AG04450 (cell line): Measurements from ENCODE around the gene ALB. TPM values are rescaled to one million over a fixed set of nuclear protein-coding genes. Genes with fewer than 3 reads are reported as not detected.

ENCODE experiments used
- CTCF ChIA-PET: fragments of 300-600, 350-600 bp; formaldehyde crosslinking; extraction: SDS; loops from one replicate; lab custom pipeline; 2022; ENCODE audit warnings: antibody characterized with exemption, inconsistent platforms; lab: Charles Lee
- POLR2A ChIA-PET: fragments of 350-600 bp; formaldehyde crosslinking; extraction: SDS; loops from one replicate; lab custom pipeline; 2021; ENCODE audit warnings: antibody characterized with exemption, inconsistent platforms; lab: Yijun Ruan, JAX
- DNase-seq: peaks from one replicate; pipeline ENCODE4 v3.0.0-alpha.2; 2011; ENCODE audit warnings: low read depth, low spot score
- H3K27ac ChIP-seq: one replicate; pipeline ENCODE4 v1.5.1; 2012; ENCODE audit warnings: low read depth, low read length, control low read depth
- H3K27me3 ChIP-seq: one replicate; pipeline ENCODE4 v1.6.0; 2012; ENCODE audit warnings: low read length; ENCODE audit not compliant: control insufficient read depth, insufficient read depth
- H3K4me3 ChIP-seq: 2 replicates; pipeline ENCODE4 v1.5.1; 2011; ENCODE audit warnings: mild to moderate bottlenecking, low read depth, low read length, control low read depth
- H3K9me3 ChIP-seq: 2 replicates; pipeline ENCODE4 v1.5.1; 2012; ENCODE audit warnings: low read length; ENCODE audit not compliant: control insufficient read depth, insufficient read depth
- CTCF ChIP-seq: IDR thresholded peaks from 2 replicates; pipeline ENCODE4 v1.5.1; 2011; ENCODE audit warnings: low read depth, low read length, control low read depth, inconsistent platforms
- polyA plus RNA-seq: library from polyadenylated mRNA; depleted of rRNA; stranded (reverse); fragments of >200 nt; gene quantifications from 2 replicates; pipeline ENCODE4 v1.2.3, GENCODE V29; 2011

The ALB gene
- polyA plus RNA-seq, 1 experiment = not detected

- no peak overlapping the region for H3K27ac ChIP-seq
- no peaks in the 10 kb centered on the region for H3K27me3 ChIP-seq
- TF ChIP-seq CTCF = peak; percentile 77
- no peak for DNase-seq
- ChIA-PET POLR2A (no interaction called here), CTCF (interaction anchor here (0.6 to 4.8 kb wide), 46 partner anchors 8 to 830 kb away, joined by 3 to 40 read pairs (median 4); partner anchors contain the start of genes AFP and ANKRD17)
- H3K4me3 ChIP-seq = no peak overlapping the region
- no peaks in the 10 kb centered on the region for H3K9me3 ChIP-seq
Measured at GRCh38 chr4:73446336-73446938, 42.4 kb downstream of the ALB start.

- DNase-seq = no peak
- Histone ChIP-seq H3K9me3 (no peaks in the 10 kb centered on the region), H3K4me3 (no peak overlapping the region), H3K27ac (no peak overlapping the region), H3K27me3 (no peaks in the 10 kb centered on the region)
- TF ChIP-seq CTCF = no peak
- ChIA-PET POLR2A (interaction anchor here (0.5 kb wide), 1 partner anchor 9 kb away, joined by 6 read pairs; no protein-coding TSS in a partner anchor), CTCF (interaction anchor here (0.5 to 3.3 kb wide), 8 partner anchors 9 to 341 kb away, joined by 3 to 26 read pairs (median 4); partner anchors contain the start of gene AFP)
Measured at GRCh38 chr4:73447671-73448070, 43.6 kb downstream of the ALB start.

- Histone ChIP-seq H3K4me3 (no peak overlapping the region), H3K27ac (no peak overlapping the region), H3K9me3 (no peaks in the 10 kb centered on the region), H3K27me3 (no peaks in the 10 kb centered on the region)
- ChIA-PET POLR2A (no interaction called here), CTCF (interaction anchor here (3.3 kb wide), 1 partner anchor 14 kb away, joined by 26 read pairs; the partner anchor contains the start of gene AFP)
- DNase-seq = no peak
- no peak for TF ChIP-seq CTCF
Measured at GRCh38 chr4:73448448-73449203, 44.5 kb downstream of the ALB start.

- peak overlapping the region; percentile 88 for H3K27ac ChIP-seq
- ChIA-PET CTCF (interaction anchor here (0.6 to 1.1 kb wide), 2 partner anchors 109 to 514 kb away, joined by 3 to 4 read pairs; no protein-coding TSS in a partner anchor), POLR2A (interaction anchor here (0.6 kb wide), 1 partner anchor 11 kb away, joined by 3 read pairs; no protein-coding TSS in a partner anchor)
- TF ChIP-seq CTCF = no peak
- H3K27me3 ChIP-seq = no peaks in the 10 kb centered on the region
- H3K9me3 ChIP-seq = no peaks in the 10 kb centered on the region
- DNase-seq = peak; percentile 60
- no peak overlapping the region for H3K4me3 ChIP-seq
Measured at GRCh38 chr4:73450398-73451004, 46.4 kb downstream of the ALB start.
